Mesothelial cell of epicardium (in vitro differentiated cells): ENCODE measurements around the gene TMEM116. TPM values are rescaled to one million over a fixed set of nuclear protein-coding genes. Genes with fewer than 3 reads are reported as not detected.
"Not testable (repeated sequence)": the region's sequence is repeated elsewhere in the genome, so short reads cannot be mapped to it uniquely, and the experiment has no call there.

Experiments
- DNase-seq, 2 experiments: peaks; one replicate each; pipeline ENCODE4 v3.0.0; 2021; ENCODE audit warnings: low spot score in 2 of 2; ENCODE audit not compliant: unreplicated experiment in 2 of 2
- H3K27ac Mint-ChIP-seq: 2 replicates; pipeline ENCODE4 v1.8.0; 2021; ENCODE audit warnings: mixed read lengths
- H3K27me3 Mint-ChIP-seq: 2 replicates; pipeline ENCODE4 v1.8.0; 2021; ENCODE audit warnings: low read depth, mixed read lengths
- H3K36me3 Mint-ChIP-seq: 2 replicates; pipeline ENCODE4 v1.8.0; 2021; ENCODE audit warnings: mixed read lengths
- H3K4me1 Mint-ChIP-seq: 2 replicates; pipeline ENCODE4 v1.8.0; 2021; ENCODE audit warnings: mixed read lengths
- H3K4me3 Mint-ChIP-seq: 2 replicates; pipeline ENCODE4 v1.8.0; 2021; ENCODE audit warnings: mild to moderate bottlenecking, moderate library complexity, mixed read lengths
- H3K9me3 Mint-ChIP-seq: 2 replicates; pipeline ENCODE4 v1.8.0; 2021; ENCODE audit warnings: mixed read lengths
- CTCF ChIP-seq: fragments of 200-600 bp; sonication (generic); IDR thresholded peaks from one replicate; pipeline ENCODE4 v1.5.0; 2021; ENCODE audit warnings: antibody characterized with exemption; ENCODE audit not compliant: unreplicated experiment
- total RNA-seq: library from RNA; stranded (reverse); gene quantifications from 3 replicates; pipeline ENCODE4 v1.2.1, GENCODE V29; 2021

TMEM116 gene
- total RNA-seq, 1 donor from 2014 or later, result 12.0 TPM

GRCh38 chr12:111954969-111955368, 58.0 kb downstream of the TMEM116 start:
- DNase-seq, result no peak
- Mint-ChIP-seq H3K27ac (no peak overlapping the region), H3K4me1 (no peaks in the 10 kb centered on the region), H3K27me3 (no peaks in the 10 kb centered on the region), H3K36me3 (peaks cover 51% of the 10 kb centered on the region), H3K4me3 (no peak overlapping the region), H3K9me3 (peaks cover 57% of the 10 kb centered on the region)
- no peak for TF ChIP-seq CTCF

GRCh38 chr12:111953455-111953854, 59.5 kb downstream of the TMEM116 start:
- H3K27me3 Mint-ChIP-seq, result no peaks in the 10 kb centered on the region
- H3K27ac Mint-ChIP-seq, result no peak overlapping the region

GRCh38 chr12:111952084-111952787, 60.7 kb downstream of the TMEM116 start:
- Mint-ChIP-seq H3K36me3 (peaks cover 34% of the 10 kb centered on the region), H3K9me3 (peaks cover 42% of the 10 kb centered on the region)
- H3K4me3 Mint-ChIP-seq, DNase-seq, H3K27ac Mint-ChIP-seq, H3K27me3 Mint-ChIP-seq, H3K4me1 Mint-ChIP-seq: not testable (repeated sequence)

More at GRCh38 chr12:111953455-111953854, 59.5 kb downstream of the TMEM116 start:
- Mint-ChIP-seq H3K36me3 (peaks cover 37% of the 10 kb centered on the region), H3K4me1 (no peaks in the 10 kb centered on the region), H3K4me3 (no peak overlapping the region), H3K9me3 (peaks cover 44% of the 10 kb centered on the region)
- no peak for DNase-seq
- TF ChIP-seq CTCF, result no peak

- not testable (repeated sequence) for H3K27ac Mint-ChIP-seq, H3K4me1 Mint-ChIP-seq, H3K27me3 Mint-ChIP-seq, DNase-seq, H3K4me3 Mint-ChIP-seq
- Mint-ChIP-seq H3K9me3 (peaks cover 40% of the 10 kb centered on the region), H3K36me3 (peaks cover 26% of the 10 kb centered on the region)
Measured at GRCh38 chr12:111950961-111951676, 61.8 kb downstream of the TMEM116 start.

GRCh38 chr12:111943929-111944328, 69.0 kb downstream of the TMEM116 start:
- no peak for DNase-seq
- Mint-ChIP-seq H3K4me1 (peaks cover 2% of the 10 kb centered on the region), H3K36me3 (no peaks in the 10 kb centered on the region), H3K27ac (no peak overlapping the region), H3K27me3 (no peaks in the 10 kb centered on the region), H3K9me3 (no peaks in the 10 kb centered on the region), H3K4me3 (no peak overlapping the region)
- TF ChIP-seq CTCF, result no peak

- Mint-ChIP-seq H3K27ac (no peak overlapping the region), H3K27me3 (no peaks in the 10 kb centered on the region), H3K4me1 (peaks cover 2% of the 10 kb centered on the region), H3K9me3 (no peaks in the 10 kb centered on the region), H3K36me3 (no peaks in the 10 kb centered on the region), H3K4me3 (no peak overlapping the region)
- DNase-seq, result no peak
- TF ChIP-seq CTCF, result no peak
Measured at GRCh38 chr12:111942557-111942956, 70.4 kb downstream of the TMEM116 start.
